ENCODE results near the gene PRMT5. TPM values are rescaled to one million over a fixed set of nuclear protein-coding genes. Genes with fewer than 3 reads are reported as not detected.
A peak's percentile ranks its signal among the peaks of the same experiment; 100 is the strongest.

Gene PRMT5
- polyA plus RNA-seq, 1 donor (not counting 4 experiments of a cell fraction or from before 2014, with no cell fraction given), result 241 TPM

- peaks cover 47 to 70% of the 10 kb centered on the region in 2 experiments for H3K36me3 ChIP-seq (ENCODE audit: control insufficient read depth in 2 of 2, extremely low read depth in 1 of 2, insufficient read depth in 2 of 2, low read length in 2 of 2)
- H3K9ac ChIP-seq (ENCODE audit: control insufficient read depth, extremely low read depth, insufficient read depth, low read length), result no peak overlapping the region
- H3K4me1 ChIP-seq (ENCODE audit: control insufficient read depth, extremely low read depth, insufficient read depth, low read length), result peaks cover 47% of the 10 kb centered on the region
- no peak overlapping the region for H3K4me3 ChIP-seq (ENCODE audit: control insufficient read depth in 2 of 3, extremely low read depth in 1 of 3, insufficient read depth in 2 of 3, low read depth in 1 of 3, low read length in 3 of 3)
- H2AFZ ChIP-seq (ENCODE audit: control insufficient read depth, low read length), result no peak overlapping the region
- TF ChIP-seq EZH2 (IDR thresholded peaks at IDR 0.05; ENCODE audit: low read length) (no peak), CTCF (optimal IDR thresholded peaks at IDR 0.05 in 1 of 3, IDR thresholded peaks at IDR 0.05 in 1 of 3, conservative IDR thresholded peaks at IDR 0.05 in 1 of 3; ENCODE audit: extremely low read depth in 1 of 3, insufficient read depth in 2 of 3, low read length in 3 of 3) (peak; percentile 53 to 71 (median 70))
- no peak overlapping the region for H3K4me2 ChIP-seq (ENCODE audit: control insufficient read depth, extremely low read depth, insufficient read depth, low read depth, low read length)
- no peaks in the 10 kb centered on the region for H3K27me3 ChIP-seq (ENCODE audit: control insufficient read depth, extremely low read depth, insufficient read depth, low read length)
- H4K20me1 ChIP-seq (ENCODE audit: control insufficient read depth, extremely low read depth, insufficient read depth, low read length), result peaks cover 10% of the 10 kb centered on the region
- FAIRE-seq (peak; percentile 29), DNase-seq (ENCODE audit: low read depth, low spot score) (no peak)
- peaks cover 19% of the 10 kb centered on the region for H3K79me2 ChIP-seq (ENCODE audit: control insufficient read depth, insufficient read depth, low read length)
- no peaks in the 10 kb centered on the region for H3K9me1 ChIP-seq (ENCODE audit: control insufficient read depth, extremely low read depth, insufficient read depth, low read length)
- no peak overlapping the region for H3K27ac ChIP-seq (ENCODE audit: control insufficient read depth, insufficient read depth, low read length)
- dilution Hi-C loops (cut with MboI; ENCODE audit: extremely low pct_ligation_motif_present, low sequenced_read_pairs), result no loop called here
- H3K9me3 ChIP-seq (ENCODE audit: control insufficient read depth, low read depth, low read length), result no peaks in the 10 kb centered on the region
Measured at GRCh38 chr14:22973217-22974032, 44.2 kb upstream of the PRMT5 start.

GRCh38 chr14:22972313-22972930 lies 43.2 kb upstream of the PRMT5 start:
- Histone ChIP-seq H4K20me1 (ENCODE audit: control insufficient read depth, extremely low read depth, insufficient read depth, low read length) (peaks cover 10% of the 10 kb centered on the region), H3K27me3 (ENCODE audit: control insufficient read depth, extremely low read depth, insufficient read depth, low read length) (no peaks in the 10 kb centered on the region), H2AFZ (ENCODE audit: control insufficient read depth, low read length) (no peak overlapping the region), H3K4me3 (ENCODE audit: control insufficient read depth in 2 of 3, extremely low read depth in 1 of 3, insufficient read depth in 2 of 3, low read depth in 1 of 3, low read length in 3 of 3) (no peak overlapping the region), H3K79me2 (ENCODE audit: control insufficient read depth, insufficient read depth, low read length) (peaks cover 12% of the 10 kb centered on the region), H3K4me2 (ENCODE audit: control insufficient read depth, extremely low read depth, insufficient read depth, low read depth, low read length) (no peak overlapping the region), H3K9me1 (ENCODE audit: control insufficient read depth, extremely low read depth, insufficient read depth, low read length) (no peaks in the 10 kb centered on the region), H3K27ac (ENCODE audit: control insufficient read depth, insufficient read depth, low read length) (no peak overlapping the region), H3K36me3 (ENCODE audit: control insufficient read depth in 2 of 2, extremely low read depth in 1 of 2, insufficient read depth in 2 of 2, low read length in 2 of 2) (peaks cover 43 to 62% of the 10 kb centered on the region in 2 experiments), H3K9ac (ENCODE audit: control insufficient read depth, extremely low read depth, insufficient read depth, low read length) (no peak overlapping the region), H3K9me3 (ENCODE audit: control insufficient read depth, low read depth, low read length) (no peaks in the 10 kb centered on the region), H3K4me1 (ENCODE audit: control insufficient read depth, extremely low read depth, insufficient read depth, low read length) (peaks cover 37% of the 10 kb centered on the region)
- no peak for TF ChIP-seq CTCF (optimal IDR thresholded peaks at IDR 0.05 in 1 of 3, IDR thresholded peaks at IDR 0.05 in 1 of 3, conservative IDR thresholded peaks at IDR 0.05 in 1 of 3; ENCODE audit: extremely low read depth in 1 of 3, insufficient read depth in 2 of 3, low read length in 3 of 3)
- TF ChIP-seq EZH2 (IDR thresholded peaks at IDR 0.05; ENCODE audit: low read length), result no peak
- DNase-seq (ENCODE audit: low read depth, low spot score) (no peak), FAIRE-seq (no peak)
- dilution Hi-C loops (cut with MboI; ENCODE audit: extremely low pct_ligation_motif_present, low sequenced_read_pairs), result no loop called here
